Adrenal gland (tissue), 12 donors: ENCODE data around the gene RNU6-7. TPM values are rescaled to one million over a fixed set of nuclear protein-coding genes. Genes with fewer than 3 reads are reported as not detected.

Experiments
- DNase-seq, 7 donors: peaks; one replicate each; pipeline ENCODE4 v3.0.0-alpha.2; 2019 to 2020
- H3K27ac ChIP-seq, 5 donors: fragments of 200-600 bp; sonication (generic) in 4 of 5; 1 replicate in 3 of 5; 2 replicates in 2 of 5; pipeline versions ENCODE4 v1.5.1 to v1.8.0; 2016 to 2020; ENCODE audit warnings: mild to moderate bottlenecking in 1 of 5
- H3K27me3 ChIP-seq: fragments of 200-600 bp; 2 replicates; pipeline ENCODE4 v1.8.0; 2021
- H3K36me3 ChIP-seq, 2 donors: fragments of 200-600 bp; replicated peaks in 1 of 2; 1 replicate in 1 of 2; 2 replicates in 1 of 2; pipeline versions ENCODE4 v1.5.1 to v1.8.0; 2018 to 2022
- H3K4me1 ChIP-seq, 2 donors: fragments of 200-600 bp; replicated peaks in 1 of 2; 1 replicate in 1 of 2; 2 replicates in 1 of 2; pipeline versions ENCODE4 v1.5.1 to v1.8.0; 2018 to 2021
- H3K4me3 ChIP-seq, 4 donors: fragments of 200-600 bp; sonication (generic) in 3 of 4; one replicate each; pipeline ENCODE4 v1.5.1; 2016 to 2018
- H3K9me3 ChIP-seq, 3 donors: fragments of 200-600 bp; sonication (generic) in 1 of 3; replicated peaks in 1 of 3; 1 replicate in 2 of 3; 2 replicates in 1 of 3; pipeline versions ENCODE4 v1.5.1 to v1.8.0; 2016 to 2021
- POLR2A ChIP-seq, 2 donors: fragments of 450-650 bp; IDR thresholded peaks; one replicate each; pipeline ENCODE4 v1.6.1; 2017; ENCODE audit warnings: antibody characterized with exemption in 2 of 2, mild to moderate bottlenecking in 2 of 2, moderate library complexity in 1 of 2
- WGBS, 4 donors: extraction: QIAGEN DNeasy Blood & Tissue Kit in 2 of 4; methylation state at CpG; one replicate each; pipeline versions ENCODE4 v1.1.5 to v1.1.7; 2013 to 2017; 5-methylcytosine and 5-hydroxymethylcytosine counted together
- intact Hi-C, 2 donors: fragments of 100-400 bp; cut with DNase I; formaldehyde crosslinking; loops; one replicate each; pipeline versions ENCODE4 v1.14.1 to v1.15.0; 2022 to 2023
- polyA plus RNA-seq, 3 donors: library from polyadenylated mRNA; stranded (reverse); fragments of 200-250 nt in 2 of 3; fragments of 350-450 nt in 1 of 3; fragmentation: Illumina TruSeq in 1 of 3; extraction: RNeasy Lipid Tissue Mini Kit (QIAGEN cat#74804) in 1 of 3; gene quantifications; one replicate each; pipeline ENCODE4 v1.2.3, GENCODE V29; 2013 to 2014
- total RNA-seq, 9 donors: library from RNA; depleted of rRNA in 4 of 9; stranded (reverse); fragments of >200 nt in 4 of 9; fragments of 120-200 nt in 1 of 9; fragmentation: NEBNext Ultra II Directional in 1 of 9; extraction: Animal tissue kit (Norgen Biotek cat#: 25700) in 1 of 9; gene quantifications; one replicate each; pipeline versions ENCODE4 v1.1.0 to v1.2.4, GENCODE V29; 2013 to 2023
- TF ChIP-seq, protein P1 (sequence below), 6 experiments: fragments of 450-650 bp in 4 of 6; fragments of 200-600 bp in 2 of 6; sonication (generic) in 1 of 6; IDR thresholded peaks; 1 replicate in 5 of 6; 2 replicates in 1 of 6; pipeline versions ENCODE4 v1.5.1 to v1.8.0; 2016 to 2021; ENCODE audit warnings: antibody characterized with exemption in 6 of 6, mild to moderate bottlenecking in 2 of 6, moderate library complexity in 1 of 6
- donor health status: healthy with polysubstance abuse.
- donor health status: Bipolar disorder and iron deficiency.
- donor health status: DM: yes; HTN: yes; CAD: no.
- donor health status: DM: no; HTN: no; CAD: no.
- donor health status: DM: no; HTN: no; CAD: no.
- donor health status: DM: yes; HTN: yes; CAD: no.

RNU6-7 gene
- total and polyA plus RNA-seq, 12 donors = not detected

GRCh38 chr14:32230181-32230580 lies 28.3 kb downstream of the RNU6-7 start:
- H3K27ac ChIP-seq = peak overlapping the region in 4 of 5 donors; percentile 19 to 84 (median 59)

GRCh38 chr14:32230695-32231280 lies 28.9 kb downstream of the RNU6-7 start:
- Histone ChIP-seq H3K4me3 (no peak overlapping the region), H3K27ac (peak overlapping the region in 4 of 5 donors; percentile 19 to 84 (median 59)), H3K27me3 (no peaks in the 10 kb centered on the region), H3K36me3 (no peaks in the 10 kb centered on the region), H3K9me3 (no peaks in the 10 kb centered on the region), H3K4me1 (peaks cover 7 to 17% of the 10 kb centered on the region in 2 donors)
- intact Hi-C loops = no loop called here
- peak in 1 of 7 donors; percentile 5 for DNase-seq
- TF ChIP-seq, protein P1, sequence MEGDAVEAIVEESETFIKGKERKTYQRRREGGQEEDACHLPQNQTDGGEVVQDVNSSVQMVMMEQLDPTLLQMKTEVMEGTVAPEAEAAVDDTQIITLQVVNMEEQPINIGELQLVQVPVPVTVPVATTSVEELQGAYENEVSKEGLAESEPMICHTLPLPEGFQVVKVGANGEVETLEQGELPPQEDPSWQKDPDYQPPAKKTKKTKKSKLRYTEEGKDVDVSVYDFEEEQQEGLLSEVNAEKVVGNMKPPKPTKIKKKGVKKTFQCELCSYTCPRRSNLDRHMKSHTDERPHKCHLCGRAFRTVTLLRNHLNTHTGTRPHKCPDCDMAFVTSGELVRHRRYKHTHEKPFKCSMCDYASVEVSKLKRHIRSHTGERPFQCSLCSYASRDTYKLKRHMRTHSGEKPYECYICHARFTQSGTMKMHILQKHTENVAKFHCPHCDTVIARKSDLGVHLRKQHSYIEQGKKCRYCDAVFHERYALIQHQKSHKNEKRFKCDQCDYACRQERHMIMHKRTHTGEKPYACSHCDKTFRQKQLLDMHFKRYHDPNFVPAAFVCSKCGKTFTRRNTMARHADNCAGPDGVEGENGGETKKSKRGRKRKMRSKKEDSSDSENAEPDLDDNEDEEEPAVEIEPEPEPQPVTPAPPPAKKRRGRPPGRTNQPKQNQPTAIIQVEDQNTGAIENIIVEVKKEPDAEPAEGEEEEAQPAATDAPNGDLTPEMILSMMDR (IDR thresholded peaks at IDR 0.05) = no peak
- TF ChIP-seq POLR2A (IDR thresholded peaks at IDR 0.05) = no peak
- 81 to 89% (median 87%) methylated on average over 2 of the region's 2 CpGs for WGBS, 4 donors

More at GRCh38 chr14:32230181-32230580, 28.3 kb downstream of the RNU6-7 start:
- intact Hi-C loops = no loop called here
- peak in 4 of 7 donors; percentile 20 to 38 (median 27) for DNase-seq
- Histone ChIP-seq H3K36me3 (no peaks in the 10 kb centered on the region), H3K27me3 (no peaks in the 10 kb centered on the region), H3K4me3 (no peak overlapping the region), H3K4me1 (peaks cover 12 to 23% of the 10 kb centered on the region in 2 donors), H3K9me3 (no peaks in the 10 kb centered on the region)
- peak in 1 of 2 donors; percentile 15 for TF ChIP-seq POLR2A (IDR thresholded peaks at IDR 0.05)
- TF ChIP-seq, protein P1 (IDR thresholded peaks at IDR 0.05) = peak in 1 of 6 experiments; percentile 7
- 21 to 28% (median 25%) methylated on average over 3 of the region's 3 CpGs for WGBS, 4 donors

DNA sequence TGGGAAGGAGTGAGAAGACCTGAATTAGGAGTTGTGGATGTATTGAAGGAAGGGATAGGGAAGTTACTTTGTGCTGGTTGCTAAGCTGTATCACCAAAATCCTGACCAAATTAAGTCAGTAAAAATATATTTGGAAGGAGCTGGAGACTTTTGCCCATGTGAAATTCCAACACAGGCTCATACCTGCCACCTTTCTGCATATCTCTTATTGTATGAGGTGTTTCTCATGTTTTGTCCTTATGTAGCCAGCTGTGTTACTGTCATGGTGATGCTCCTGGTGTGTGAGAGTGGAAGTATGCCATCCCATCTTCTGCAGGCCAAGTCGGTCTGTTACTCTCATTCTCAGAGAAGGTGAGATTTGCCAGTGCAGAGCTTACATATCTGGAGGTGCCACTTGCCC lies 30.6 kb downstream of the RNU6-7 start:
- Histone ChIP-seq H3K27ac (no peak overlapping the region), H3K27me3 (no peaks in the 10 kb centered on the region), H3K4me1 (peaks cover 7 to 16% of the 10 kb centered on the region in 2 donors), H3K4me3 (no peak overlapping the region), H3K36me3 (no peaks in the 10 kb centered on the region), H3K9me3 (no peaks in the 10 kb centered on the region)
- WGBS, 4 donors = 92 to 100% (median 99%) methylated on average over 1 of the region's 1 CpG
- no peak for DNase-seq
- no peak for TF ChIP-seq POLR2A (IDR thresholded peaks at IDR 0.05)
- TF ChIP-seq, protein P1 (IDR thresholded peaks at IDR 0.05) = no peak
- intact Hi-C loops = no loop called here

- intact Hi-C loops = no loop called here
- Histone ChIP-seq H3K4me3 (no peak overlapping the region), H3K9me3 (no peaks in the 10 kb centered on the region), H3K36me3 (no peaks in the 10 kb centered on the region), H3K27ac (no peak overlapping the region), H3K4me1 (peaks cover 7 to 16% of the 10 kb centered on the region in 2 donors), H3K27me3 (no peaks in the 10 kb centered on the region)
- DNase-seq = no peak
- WGBS, 4 donors = 65 to 81% (median 71%) methylated on average over 1 of the region's 1 CpG
- TF ChIP-seq, protein P1 (IDR thresholded peaks at IDR 0.05) = no peak
- no peak for TF ChIP-seq POLR2A (IDR thresholded peaks at IDR 0.05)
Measured at GRCh38 chr14:32233260-32233659, 31.4 kb downstream of the RNU6-7 start.
